GM19193 (cell line): Measurements from ENCODE around the gene SPTB.

Experiments used
- POLR2A ChIP-seq: IDR thresholded peaks from 4 replicates; pipeline ENCODE4 v1.6.1; 2011; ENCODE audit not compliant: insufficient read depth, insufficient read length; ENCODE audit errors: extremely low read depth

Gene SPTB

DNA sequence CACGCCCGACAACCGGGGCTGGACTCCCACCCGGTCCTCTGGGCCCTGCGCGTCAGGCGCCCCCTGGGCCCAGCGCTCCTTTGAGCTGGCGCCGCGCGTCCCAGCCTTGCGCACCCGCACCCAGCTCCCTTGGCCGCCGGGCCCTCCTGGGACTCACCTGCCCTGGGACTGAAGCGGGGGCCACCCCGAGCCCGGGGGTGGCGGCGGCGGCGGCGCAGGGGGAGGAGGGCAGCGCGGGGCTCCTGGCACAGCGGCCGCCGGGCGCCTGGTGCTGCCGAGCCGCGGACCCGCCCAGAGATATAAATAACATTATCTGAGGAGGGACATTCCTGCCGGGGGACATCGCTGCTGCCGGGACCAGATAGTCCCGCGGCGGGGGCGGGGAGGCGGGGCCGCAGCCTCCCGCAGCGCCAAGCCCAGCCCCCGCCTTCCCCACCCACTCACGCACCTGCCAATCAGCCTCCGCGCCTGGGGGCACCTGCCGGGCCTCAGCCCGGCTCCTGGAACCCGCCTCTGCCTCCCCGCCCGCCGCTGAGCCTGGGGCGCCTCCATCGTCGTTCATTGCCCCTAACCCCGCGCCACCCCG lies at the start of gene SPTB:
SPTB (minus strand) TSS at position 273 of the 586 bp plus-strand sequence. CDS start 56,813 bp downstream, outside the sequence.
- TF ChIP-seq POLR2A, result no peak

DNA sequence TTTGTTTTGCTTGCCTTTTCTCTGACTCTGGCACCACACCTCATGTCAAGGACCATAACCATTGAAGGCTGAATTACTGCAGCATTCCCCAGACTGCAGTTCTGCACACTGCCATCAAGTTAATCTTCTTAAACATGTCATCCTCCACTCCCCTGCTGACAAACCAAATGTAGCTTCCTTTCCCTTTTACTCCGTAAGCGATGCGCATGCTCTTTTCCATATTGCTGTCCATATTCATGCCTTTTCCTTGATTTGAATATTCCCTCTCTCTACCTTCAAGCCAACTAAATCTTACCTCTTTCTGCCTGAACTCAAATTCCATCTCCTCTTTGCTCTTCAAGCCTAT lies 49.3 kb upstream of the SPTB start:
- no peak for TF ChIP-seq POLR2A

DNA sequence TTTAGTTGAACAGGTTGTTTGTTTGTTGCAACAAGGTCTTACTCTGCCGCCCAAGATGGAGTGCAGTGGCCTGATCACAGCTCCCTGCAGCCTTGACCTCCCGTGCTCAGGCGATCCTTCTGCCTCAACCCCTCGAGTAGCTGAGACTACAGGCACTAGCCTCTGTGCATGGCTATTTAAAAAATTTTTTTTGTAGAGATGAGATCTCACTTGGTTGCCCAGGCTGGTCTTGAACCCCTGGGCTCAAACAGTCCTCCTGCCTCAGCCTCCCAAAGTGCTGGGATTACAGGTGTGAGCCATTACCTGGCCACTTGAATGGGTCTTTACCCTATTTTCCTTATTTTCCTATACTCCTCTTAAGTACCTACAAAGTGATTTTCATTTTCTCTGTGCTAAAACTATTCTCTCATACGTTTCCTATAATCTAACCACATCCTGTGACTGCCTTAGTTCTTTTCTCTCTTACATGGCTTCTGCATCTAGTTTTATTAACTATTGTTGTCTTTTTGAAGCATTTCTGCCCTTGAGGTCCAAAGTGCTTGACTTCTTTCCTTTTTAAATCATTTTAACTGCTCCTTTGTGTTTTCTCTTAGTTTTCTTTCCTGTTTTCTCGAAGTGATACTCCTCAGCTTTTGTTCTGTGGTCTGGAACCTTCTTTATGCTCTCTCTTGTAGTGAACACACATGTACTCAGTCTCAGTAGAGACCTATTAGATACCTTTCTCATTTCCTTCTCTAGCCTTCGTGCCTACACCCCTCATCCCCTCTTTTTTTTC lies 48.7 kb upstream of the SPTB start:
- TF ChIP-seq POLR2A, result no peak

DNA sequence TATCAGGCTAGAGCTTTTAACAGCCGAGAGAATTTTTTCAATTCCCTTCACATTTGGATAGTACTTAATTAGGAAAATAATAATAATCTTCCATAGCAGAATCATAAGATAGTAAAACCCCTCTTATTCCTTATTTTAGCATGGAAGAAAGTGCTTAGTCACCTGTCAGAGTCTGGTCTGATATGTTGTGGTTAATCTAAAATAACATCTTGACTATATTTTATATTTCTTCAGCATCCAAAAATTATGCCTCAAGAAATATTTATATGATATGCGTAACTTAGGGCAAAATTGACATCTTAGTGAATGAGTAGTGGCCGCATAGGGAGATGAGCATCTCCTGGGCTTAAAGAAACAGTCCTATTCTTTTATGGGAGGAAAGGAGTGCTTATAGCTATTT lies 47.3 kb upstream of the SPTB start:
- TF ChIP-seq POLR2A, result no peak

DNA sequence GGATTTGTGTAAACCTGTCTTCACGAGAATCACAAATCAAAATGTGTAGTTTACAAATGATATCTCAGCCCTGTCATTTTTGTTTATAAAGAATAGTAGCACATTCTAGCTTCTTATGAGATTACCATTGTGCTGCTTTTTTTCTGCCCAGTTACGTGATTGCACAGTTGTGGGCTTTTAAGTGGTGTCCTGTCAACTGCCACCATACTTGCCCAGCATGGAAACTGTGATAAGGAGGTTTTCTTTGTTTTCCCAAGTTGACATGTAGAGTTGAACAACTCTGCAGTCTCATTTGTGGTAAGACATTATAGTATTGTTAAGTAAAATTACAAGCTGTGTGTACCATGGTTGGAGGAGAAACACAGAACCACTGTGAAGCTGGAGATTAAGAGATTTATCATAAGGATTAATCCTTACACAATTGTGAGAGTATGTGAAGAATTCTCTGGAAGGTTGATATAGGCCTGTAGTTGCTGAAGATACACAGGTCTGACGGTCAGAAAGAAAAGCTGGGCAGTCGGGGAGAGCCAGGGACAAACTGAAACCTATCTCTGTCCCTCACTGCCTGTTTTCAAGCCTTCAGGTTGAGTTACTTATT lies 46.8 kb upstream of the SPTB start:
- no peak for TF ChIP-seq POLR2A

DNA sequence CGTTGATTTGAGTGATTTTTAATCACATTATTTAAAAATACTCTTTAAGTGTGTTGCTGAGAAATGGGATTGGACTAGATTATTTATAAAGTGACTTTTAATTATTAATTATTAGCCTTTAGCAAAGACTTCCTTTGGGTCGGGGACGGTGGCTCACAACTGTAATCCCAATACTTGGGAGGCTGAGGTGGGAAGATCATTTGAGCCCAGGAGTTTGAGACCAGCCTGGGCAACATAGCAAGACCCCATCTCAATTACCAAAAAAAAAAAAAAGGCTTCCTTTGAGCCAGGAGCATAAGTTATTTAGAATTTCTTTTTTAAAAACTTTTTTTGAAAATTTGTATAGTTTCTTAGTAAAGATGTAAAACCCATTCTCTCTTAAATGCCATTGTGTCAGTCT lies 43.3 kb upstream of the SPTB start:
- TF ChIP-seq POLR2A, result no peak

DNA sequence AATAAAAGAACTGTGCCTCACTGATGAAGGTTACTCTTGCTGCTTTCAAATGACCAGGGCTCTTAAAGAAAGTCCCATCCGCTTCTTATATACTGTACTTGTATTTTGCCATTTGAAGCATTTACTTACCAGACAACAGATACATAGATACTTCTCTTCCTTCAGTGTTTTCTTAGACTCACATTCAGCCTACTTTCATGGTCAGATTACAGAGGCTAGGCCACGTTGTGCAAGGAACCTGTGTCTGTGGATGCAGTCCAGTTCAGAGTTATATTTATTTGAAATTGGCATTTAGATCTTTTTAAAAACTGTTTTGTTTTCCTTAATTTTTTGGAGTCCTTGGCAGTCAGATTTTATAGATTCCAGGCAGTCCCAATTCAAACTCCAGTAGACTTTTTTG lies 40.8 kb upstream of the SPTB start:
- TF ChIP-seq POLR2A, result no peak

DNA sequence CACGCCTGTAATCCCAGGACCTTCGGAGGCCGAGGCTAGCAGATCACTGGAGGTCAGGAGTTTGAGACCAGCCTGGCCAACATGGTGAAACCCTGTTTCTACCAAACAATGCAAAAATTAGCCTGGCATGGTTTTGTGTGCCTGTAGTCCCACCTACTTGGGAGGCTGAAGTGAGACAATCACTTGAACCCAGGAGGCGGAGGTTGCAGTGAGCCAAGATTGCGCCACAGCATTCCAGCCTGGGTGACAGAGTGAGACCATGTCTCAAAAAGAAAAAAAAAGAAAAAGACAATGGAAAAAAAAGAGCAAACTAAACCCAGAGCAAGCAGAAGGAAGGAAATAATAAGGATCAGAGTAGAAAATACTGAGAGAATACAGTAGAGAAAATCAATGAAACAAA lies 39.9 kb upstream of the SPTB start:
- no peak for TF ChIP-seq POLR2A

DNA sequence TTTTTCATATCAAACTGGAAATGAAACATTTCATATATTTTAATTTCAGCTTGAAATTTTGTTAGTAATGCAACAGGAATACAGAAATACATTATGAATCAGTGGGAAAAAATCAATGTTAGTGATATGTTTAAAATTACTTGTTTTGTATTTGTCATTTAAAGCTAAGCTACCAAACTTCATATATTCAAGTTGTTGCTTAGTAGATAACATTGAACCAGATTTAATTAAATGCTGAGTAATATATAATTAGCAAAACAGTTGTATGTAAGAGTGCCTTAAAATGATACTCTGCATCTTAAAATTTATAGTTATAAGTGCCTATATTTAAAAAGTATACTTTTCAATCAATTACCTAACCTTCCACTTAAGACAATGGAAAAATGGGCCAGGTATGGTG lies 39.5 kb upstream of the SPTB start:
- TF ChIP-seq POLR2A, result no peak

DNA sequence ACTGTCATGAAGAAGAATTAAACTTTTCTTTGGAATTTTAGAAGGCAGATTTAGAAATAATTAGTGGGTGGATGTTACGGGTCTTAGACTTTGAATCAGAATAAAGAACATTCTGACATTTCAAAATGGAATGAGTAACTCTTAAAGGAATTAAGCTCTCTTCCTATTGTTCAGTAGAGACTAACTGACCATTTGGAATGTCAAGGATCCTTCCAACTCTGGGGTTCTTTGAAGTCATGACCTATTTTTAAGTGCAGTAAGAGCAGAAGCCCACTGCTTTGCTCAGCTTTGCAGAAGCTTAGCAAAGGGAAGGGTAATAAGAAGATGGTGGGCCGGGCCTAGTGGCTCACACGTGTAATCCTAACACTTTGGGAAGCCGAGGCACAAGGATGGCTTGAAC lies 38.5 kb upstream of the SPTB start:
- TF ChIP-seq POLR2A, result no peak

DNA sequence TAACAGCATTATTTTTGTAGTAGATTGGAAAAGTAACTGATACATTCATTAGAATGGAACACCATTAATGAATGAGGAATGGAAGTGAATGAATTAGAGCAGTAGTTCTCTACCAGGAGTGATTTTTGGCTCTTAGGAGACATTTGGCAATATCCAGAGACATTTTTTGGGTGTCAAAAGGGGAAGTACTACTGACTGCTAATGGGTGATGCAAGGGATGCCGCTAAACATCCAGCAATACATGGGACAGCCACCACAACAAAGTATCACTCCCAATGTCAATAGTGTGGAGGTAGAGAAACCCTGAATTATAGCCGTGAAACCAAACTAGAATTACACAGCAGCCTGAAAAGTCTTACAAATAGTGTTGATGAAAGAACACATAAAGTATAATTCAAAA lies 36.1 kb upstream of the SPTB start:
- TF ChIP-seq POLR2A, result no peak

DNA sequence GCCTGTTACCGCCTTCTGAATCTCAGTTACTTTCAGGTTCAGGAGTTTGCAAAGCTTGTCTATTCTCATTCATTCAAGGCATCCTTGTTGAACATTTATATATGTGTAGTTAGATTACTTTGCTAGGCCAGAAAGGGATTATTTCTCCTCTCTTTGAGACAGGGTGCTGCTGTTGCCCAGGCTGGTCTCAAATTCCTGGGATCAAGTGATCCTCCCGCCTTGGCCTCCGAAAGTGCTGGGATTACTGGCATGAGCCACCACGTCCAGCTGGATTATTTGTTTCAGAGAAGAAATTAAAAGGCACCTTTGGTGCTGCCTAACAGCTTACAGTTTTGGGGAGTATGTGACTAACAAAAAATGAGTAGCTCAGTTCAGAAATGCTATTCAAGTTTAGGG lies 35.3 kb upstream of the SPTB start:
- no peak for TF ChIP-seq POLR2A

DNA sequence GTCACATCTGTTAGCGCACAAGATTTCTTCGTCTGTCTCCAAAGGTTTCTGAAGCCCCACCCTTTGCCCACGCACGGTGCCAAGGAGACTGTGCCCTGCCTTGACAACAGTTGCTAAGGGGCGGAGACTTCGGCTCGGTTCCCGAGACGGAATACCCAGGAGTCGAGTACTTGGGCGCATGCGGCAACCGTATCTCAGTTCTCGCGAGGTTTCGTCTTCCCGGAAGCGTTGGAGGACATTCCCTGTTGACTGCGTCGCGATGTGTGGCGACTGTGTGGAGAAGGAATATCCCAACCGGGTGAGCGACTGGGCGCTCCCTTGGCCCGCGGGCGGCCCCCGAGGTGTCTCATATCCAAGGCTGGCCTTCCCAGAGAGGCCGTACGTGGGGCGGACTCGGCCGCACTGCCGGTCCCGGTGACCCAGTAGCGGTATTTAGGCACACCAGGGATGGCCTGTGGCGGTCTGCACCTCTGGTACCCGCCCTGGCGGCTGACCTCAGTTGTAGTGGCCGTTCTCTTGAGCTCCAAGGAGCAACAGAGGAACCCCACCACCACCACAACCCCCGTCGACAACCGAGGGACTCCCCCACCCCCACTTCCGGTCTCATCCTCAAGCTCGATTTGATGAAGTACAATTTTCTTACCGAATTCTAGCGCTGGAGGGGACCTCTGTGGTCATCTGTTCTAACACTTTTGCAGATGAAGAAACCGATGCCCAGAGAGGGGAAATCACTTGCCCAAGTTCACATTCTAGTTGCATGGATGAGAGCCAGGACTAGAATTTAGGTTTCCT lies 34.7 kb upstream of the SPTB start, which contains the start of gene CHURC1:
CHURC1 (plus strand) TSS at position 219 of the 792 bp plus-strand sequence; CDS start at position 260, 41 bp downstream.
- peak; percentile 96 for TF ChIP-seq POLR2A

DNA sequence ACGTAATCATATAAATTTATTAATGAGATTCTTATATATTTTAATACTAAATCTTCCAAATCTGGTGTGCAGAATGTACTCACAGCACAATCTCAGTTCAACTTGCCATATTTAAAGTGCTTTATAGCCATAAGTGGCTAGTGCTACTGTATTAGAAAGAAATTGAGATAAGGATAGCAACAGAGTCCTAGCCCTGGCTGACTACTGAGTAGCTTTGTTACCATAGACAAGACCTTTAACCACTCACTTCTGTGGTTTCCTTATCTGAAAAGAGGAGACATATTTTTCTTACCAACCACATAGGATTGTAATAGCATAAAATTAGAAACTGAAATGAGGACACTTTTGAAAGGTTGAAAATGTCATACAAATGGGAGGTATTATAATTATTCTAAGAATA lies 32.6 kb upstream of the SPTB start:
- TF ChIP-seq POLR2A, result no peak

DNA sequence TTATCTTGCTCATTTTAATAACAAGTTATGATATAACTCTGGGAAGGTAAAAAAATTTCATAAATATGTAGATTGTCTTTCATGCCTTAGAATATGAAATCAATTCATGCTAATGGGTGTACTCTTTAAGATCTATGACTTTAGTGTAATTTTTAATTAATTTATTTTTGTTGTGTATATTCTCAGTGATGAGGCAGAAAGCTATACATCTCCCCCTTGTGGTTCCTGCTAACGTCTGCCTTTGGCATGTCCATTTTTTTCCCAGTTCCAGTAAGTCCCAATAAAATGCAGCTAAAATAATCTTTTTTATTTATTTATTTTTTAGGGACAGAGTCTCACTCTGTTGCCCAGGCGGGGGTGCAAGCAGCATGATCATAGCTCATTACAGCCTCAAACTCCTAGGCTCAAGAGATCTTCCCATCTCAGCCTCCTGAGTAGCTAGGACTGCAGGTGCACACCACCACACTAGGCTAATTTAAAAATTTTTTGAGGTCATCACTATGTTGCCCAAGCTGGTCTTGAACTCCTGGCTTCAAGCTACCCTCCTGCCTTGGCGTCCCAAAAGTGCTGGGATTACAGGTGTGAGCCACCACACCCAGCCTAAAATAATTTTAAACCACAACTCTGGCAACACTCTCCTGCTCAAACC lies 31.3 kb upstream of the SPTB start:
- no peak for TF ChIP-seq POLR2A

DNA sequence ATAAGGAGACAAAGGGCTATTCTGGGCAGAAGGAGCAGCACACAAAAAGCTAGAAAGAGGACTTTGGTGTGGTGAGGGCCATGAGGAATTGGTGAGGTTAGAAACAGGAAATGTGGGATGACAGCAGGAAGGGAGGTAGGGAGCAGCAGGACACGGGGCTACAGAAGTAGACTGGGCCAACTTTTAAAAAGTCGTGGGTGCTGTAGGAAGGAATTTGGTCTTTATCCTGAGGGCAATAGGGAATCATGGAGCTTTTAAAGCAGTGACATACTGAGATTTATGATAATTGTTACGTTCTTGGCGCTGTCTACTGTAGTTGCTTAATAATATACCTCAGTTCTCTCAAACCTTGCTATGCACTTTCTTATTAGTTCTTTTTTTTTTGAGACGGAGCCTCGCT lies 26.3 kb upstream of the SPTB start:
- no peak for TF ChIP-seq POLR2A

DNA sequence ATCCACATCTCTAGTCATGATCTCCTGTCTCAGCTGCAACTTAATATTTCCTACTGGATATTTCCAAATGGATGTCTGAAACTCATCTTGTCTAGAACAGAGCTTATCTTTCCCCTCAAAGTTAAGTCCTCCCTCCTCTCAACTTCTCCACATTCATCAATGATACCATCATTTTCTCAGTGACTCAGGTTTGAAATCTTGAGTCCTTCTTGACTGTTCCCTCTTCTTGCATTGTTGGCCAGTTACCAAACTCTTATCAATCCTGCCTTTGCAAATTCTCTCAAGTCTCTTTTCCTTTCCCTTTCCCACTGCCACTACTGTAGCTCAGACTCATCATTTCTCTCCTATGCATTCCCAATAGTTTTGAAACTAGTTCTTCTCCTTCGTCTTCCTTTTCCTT lies 20.3 kb upstream of the SPTB start:
- TF ChIP-seq POLR2A, result no peak
